Kasumi-1 (cell line): ENCODE data around the gene GNS.
A peak's percentile ranks its signal among the peaks of the same experiment; 100 is the strongest.

Experiments
- DNase-seq, 2 experiments: peaks; one replicate each; lab custom pipeline; 2025; lab: John Stamatoyannopoulos, UW

GNS gene

GRCh38 chr12:64759035-64759894 lies at the start of gene GNS:
GNS (minus strand) TSS chr12:64759406; CDS start chr12:64759276, 130 bp downstream.
- peak; percentile 90 to 93 for DNase-seq

GRCh38 chr12:64808110-64808509 lies 48.9 kb upstream of the GNS start:
- DNase-seq, result peak; percentile 10 to 28

GRCh38 chr12:64806593-64807460 lies 47.6 kb upstream of the GNS start:
- DNase-seq, result no peak

- DNase-seq, result no peak
These were observed 47.0 kb upstream of the GNS start for GRCh38 chr12:64806173-64806572.

GRCh38 chr12:64802180-64802775 lies 43.1 kb upstream of the GNS start:
- peak; percentile 59 to 77 for DNase-seq

GRCh38 chr12:64801381-64801780 lies 42.2 kb upstream of the GNS start:
- peak in 1 of 2 experiments; percentile 54 for DNase-seq

- DNase-seq, result no peak
These were observed 41.4 kb upstream of the GNS start for GRCh38 chr12:64800640-64801039.

GRCh38 chr12:64798165-64798564 lies 39.0 kb upstream of the GNS start:
- no peak for DNase-seq

- DNase-seq, result no peak
These were observed 38.0 kb upstream of the GNS start for GRCh38 chr12:64797156-64797555.

GRCh38 chr12:64796205-64796845 lies 37.1 kb upstream of the GNS start:
- DNase-seq, result peak; percentile 88 to 96

- DNase-seq, result no peak
These were observed 35.1 kb upstream of the GNS start for GRCh38 chr12:64794305-64794704.

- no peak for DNase-seq
These were observed 34.4 kb upstream of the GNS start for GRCh38 chr12:64793610-64794009.

GRCh38 chr12:64792128-64792527 lies 32.9 kb upstream of the GNS start:
- DNase-seq, result no peak

GRCh38 chr12:64791036-64791435 lies 31.8 kb upstream of the GNS start:
- DNase-seq, result no peak

- DNase-seq, result no peak
These were observed 31.0 kb upstream of the GNS start for GRCh38 chr12:64790166-64790565.

GRCh38 chr12:64785838-64786237 lies 26.6 kb upstream of the GNS start:
- no peak for DNase-seq

GRCh38 chr12:64782191-64782876 lies 23.1 kb upstream of the GNS start:
- DNase-seq, result peak; percentile 70 to 81

GRCh38 chr12:64781280-64782190 lies 22.3 kb upstream of the GNS start:
- no peak for DNase-seq

GRCh38 chr12:64780531-64781279 lies 21.5 kb upstream of the GNS start:
- no peak for DNase-seq

- no peak for DNase-seq
These were observed 20.9 kb upstream of the GNS start for GRCh38 chr12:64780132-64780530.
